GM12892 (cell line): ENCODE results near the gene ASH1L.
"Not testable (repeated sequence)": the region's sequence is repeated elsewhere in the genome, so short reads cannot be mapped to it uniquely, and the experiment has no call there.

Source experiments
- DNase-seq: peaks from one replicate; pipeline ENCODE4 v3.0.0; 2011; ENCODE audit not compliant: insufficient read length
- FAIRE-seq: peaks from 2 replicates; lab custom pipeline; 2011; peaks lifted over from hg19 to GRCh38; lab: Jason Lieb, UNC
- POLR2A ChIP-seq: IDR thresholded peaks from 2 replicates; pipeline ENCODE4 v1.6.1; 2011; ENCODE audit warnings: low read depth, low read length, control low read depth
- POLR2AphosphoS5 ChIP-seq: IDR thresholded peaks from 2 replicates; pipeline ENCODE4 v1.6.1; 2011; ENCODE audit warnings: low read depth, low read length, control low read depth
- TAF1 ChIP-seq: IDR thresholded peaks from 2 replicates; pipeline ENCODE4 v1.6.1; 2011; ENCODE audit warnings: low read depth, mild to moderate bottlenecking, control low read depth, low read length, borderline replicate concordance

The ASH1L gene

DNA sequence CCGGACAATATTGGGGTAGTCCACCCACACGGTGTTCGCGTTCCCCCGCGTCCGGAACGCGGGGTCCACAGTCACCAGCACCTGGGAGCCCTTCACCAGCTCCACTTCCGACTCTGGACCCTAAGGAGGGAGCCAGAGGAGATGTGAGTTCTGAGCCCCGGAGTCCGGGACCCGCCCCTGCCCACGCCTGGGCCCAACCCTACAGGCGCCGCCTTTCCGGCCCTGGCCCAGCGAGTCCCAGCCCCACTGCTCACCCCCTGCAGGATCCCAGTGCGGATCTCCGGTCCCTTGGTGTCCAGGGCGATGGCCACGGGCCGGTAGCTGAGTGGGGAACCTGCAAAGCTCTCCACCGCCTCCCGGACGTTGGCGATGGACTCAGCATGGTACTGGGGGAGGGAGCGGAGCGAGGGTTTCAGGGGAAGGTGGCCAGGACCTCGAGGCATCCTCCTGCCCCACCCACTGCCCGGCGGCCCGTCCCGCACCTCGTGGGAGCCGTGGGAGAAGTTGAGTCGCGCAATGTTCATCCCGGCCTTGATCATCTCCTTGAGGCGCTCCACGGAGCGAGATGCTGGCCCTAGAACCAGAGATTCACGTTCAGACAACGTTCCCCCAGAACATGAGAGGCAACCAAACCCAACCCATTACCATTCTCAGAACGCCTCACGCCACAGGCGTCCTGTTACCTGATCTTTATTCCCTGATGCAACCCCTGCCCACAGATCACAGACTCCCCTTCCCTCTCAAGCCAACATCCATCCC is 267.2 kb downstream of the ASH1L start:
- DNase-seq (no peak), FAIRE-seq (no peak)
- TF ChIP-seq TAF1: no peak
- TF ChIP-seq POLR2A: no peak
- TF ChIP-seq POLR2AphosphoS5: no peak

DNA sequence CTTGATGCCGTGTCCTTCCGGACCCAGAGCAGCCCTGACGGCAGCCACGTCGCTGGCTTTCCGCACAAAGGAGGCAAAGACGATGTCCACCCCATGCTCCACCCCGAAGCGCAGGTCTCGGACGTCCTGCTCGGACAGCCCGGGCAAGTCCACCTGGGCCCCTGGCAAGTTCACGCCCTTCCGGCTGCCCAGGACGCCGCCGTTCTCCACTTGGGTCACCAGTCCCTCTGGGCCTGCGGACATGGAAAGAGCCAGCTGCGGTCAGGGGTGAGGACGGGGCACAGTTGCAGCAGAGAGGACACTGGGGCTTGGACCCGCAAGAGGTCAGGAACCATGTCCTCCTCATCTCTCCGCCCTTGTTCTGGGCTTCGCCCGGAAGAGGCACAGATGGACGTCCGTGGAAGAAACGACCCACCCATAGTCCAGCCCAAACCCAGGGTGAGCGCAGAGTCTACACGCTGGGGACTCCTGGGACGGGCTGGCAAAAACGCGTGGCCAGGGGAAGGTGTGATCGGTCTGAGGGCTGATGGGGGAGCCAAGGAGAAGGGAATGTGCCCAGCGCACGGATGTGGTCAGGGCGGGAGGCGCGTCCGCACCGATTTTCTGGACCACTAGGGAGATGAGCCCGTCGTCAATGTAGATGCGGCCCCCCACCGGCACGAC is 268.0 kb downstream of the ASH1L start:
- TF ChIP-seq POLR2AphosphoS5: no peak
- no peak for TF ChIP-seq TAF1
- TF ChIP-seq POLR2A: no peak
- FAIRE-seq (no peak), DNase-seq (no peak)

DNA sequence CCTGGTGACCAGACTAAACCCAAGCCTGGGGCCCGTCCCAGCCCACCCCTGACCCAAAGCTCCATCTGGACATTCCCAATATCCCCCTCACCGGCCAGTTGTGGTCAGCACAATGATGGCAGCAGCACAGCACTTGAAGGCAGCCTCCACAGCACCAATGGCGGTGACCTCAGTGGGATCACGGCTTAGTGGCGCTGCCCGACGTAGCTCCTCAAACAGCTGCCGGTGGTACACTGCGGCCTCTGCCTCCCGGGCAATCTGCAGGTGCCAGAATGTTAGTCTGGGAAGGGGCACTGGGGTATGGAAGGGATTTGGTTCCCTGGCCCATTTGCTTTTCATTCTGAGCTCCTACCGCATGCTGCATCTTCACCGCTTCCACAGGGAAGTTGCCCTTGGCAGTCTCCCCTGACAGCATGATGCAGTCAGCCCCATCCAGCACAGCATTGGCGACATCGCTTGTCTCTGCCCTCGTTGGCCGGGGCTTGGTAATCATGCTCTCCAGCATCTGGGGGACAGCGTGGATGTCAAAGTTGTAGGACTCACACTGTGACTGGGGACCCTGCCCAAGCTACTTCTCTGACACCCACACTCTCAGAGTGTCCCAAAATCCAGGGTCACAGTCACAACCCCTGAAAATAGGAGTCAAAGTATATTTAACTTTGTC is 269.4 kb downstream of the ASH1L start:
- no peak for TF ChIP-seq TAF1
- TF ChIP-seq POLR2A: no peak
- TF ChIP-seq POLR2AphosphoS5: no peak
- DNase-seq: no peak
- no peak for FAIRE-seq

DNA sequence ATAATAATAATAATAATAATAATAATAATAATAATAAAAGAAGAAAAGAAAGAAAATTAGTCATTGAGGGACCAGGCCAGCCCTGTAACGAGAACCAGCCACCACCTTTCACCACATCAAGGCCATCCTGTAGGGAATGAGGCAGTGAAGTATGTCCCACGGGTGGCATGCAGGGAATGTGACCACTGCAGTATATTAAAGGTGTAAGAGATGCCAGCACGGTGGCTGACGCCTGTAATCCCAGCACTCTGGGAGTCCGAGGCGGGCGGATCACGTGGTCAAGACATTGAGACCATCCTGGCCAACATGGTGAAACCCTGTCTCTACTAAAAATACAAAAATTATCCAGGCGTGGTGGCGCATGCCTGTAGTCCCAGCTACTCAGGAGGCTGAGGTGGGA is 271.6 kb downstream of the ASH1L start:
- FAIRE-seq, DNase-seq: not testable (repeated sequence)

DNA sequence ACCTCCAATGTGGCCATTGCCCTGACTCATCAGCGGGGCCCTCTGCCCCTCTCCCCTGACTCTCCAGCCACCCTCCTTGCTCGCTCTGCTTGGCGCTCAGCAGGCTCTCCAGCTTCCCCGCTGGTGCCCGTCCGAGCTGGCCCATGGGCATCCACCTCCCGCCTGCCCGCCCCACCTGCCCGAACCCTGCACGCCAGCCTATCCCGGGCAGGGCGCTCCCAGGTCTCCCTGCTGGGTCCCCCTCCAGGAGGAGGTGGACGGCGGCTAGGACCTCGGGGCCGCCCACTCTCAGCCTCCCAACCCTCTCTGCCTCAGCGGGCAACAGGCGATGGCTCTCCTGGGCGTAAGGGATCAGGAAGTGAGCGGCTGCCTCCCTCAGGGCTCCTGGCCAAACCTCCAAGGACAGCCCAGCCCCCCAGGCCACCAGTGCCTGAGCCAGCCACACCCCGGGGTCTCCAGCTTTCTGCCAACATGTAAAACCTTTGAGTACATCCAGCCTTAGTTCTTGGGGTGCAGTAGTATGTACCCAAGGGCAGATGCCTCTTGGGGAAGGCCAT is 274.5 kb downstream of the ASH1L start:
- FAIRE-seq: no peak
- no peak for DNase-seq
- no peak for TF ChIP-seq POLR2AphosphoS5
- no peak for TF ChIP-seq TAF1

DNA sequence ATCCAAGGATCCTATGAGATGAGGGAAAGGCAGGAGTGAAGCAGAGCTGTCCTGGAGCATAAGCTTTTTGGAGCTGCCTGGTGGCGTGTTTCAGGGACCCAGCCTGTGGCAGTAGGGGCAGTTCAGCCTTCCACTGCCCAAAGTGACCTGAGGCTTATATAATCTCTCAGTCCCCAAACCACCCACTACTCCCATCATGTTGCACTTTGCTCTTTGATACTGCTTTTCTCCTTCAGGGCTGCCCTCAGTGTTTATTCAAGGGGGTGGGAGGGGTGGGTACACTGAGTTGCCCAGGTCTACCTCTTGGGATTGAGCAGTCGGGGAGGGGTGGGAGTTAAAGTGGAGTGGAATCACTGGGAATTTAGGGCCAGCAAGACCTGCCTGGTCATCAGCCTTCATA is 276.1 kb downstream of the ASH1L start:
- no peak for FAIRE-seq
- DNase-seq: no peak
- TF ChIP-seq POLR2A: no peak
- no peak for TF ChIP-seq TAF1
- TF ChIP-seq POLR2AphosphoS5: no peak

DNA sequence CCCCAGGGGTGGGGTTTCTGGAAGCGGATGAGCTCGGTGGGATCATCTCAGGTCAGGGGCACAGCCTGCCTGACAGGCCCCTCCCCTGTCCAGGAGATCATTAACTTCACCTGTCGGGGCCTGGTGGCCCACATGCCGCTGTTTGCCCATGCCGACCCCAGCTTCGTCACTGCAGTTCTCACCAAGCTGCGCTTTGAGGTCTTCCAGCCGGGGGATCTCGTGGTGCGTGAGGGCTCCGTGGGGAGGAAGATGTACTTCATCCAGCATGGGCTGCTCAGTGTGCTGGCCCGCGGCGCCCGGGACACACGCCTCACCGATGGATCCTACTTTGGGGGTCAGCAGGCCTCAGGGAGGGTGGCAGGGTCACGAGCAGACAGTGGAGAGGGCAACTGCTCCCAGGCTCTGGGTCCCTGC is 277.0 kb downstream of the ASH1L start:
- DNase-seq (no peak), FAIRE-seq (no peak)
- TF ChIP-seq TAF1: no peak
